Measurements from ENCODE around the gene PCDHGC5. TPM values are rescaled to one million over a fixed set of nuclear protein-coding genes. Genes with fewer than 3 reads are reported as not detected.

The PCDHGC5 gene
- total RNA-seq, 3 donors from 2014 or later: 0.61 to 2.6 (median 0.89) TPM

- no peaks in the 10 kb centered on the region for H3K9me3 ChIP-seq
- peaks cover 3% of the 10 kb centered on the region for H3K4me1 ChIP-seq (ENCODE audit: low read depth)
- no peak overlapping the region for H3K4me3 ChIP-seq
- no peak for DNase-seq
- intact Hi-C loops (cut with DNase I, micrococcal nuclease): no loop called here
- no peak for TF ChIP-seq CTCF (IDR thresholded peaks at IDR 0.05)
- ATAC-seq: no peak
- no peaks in the 10 kb centered on the region for H3K36me3 ChIP-seq (ENCODE audit: low read depth)
These were observed 7.2 kb downstream of the PCDHGC5 start for GRCh38 chr5:141496038-141496437.

GRCh38 chr5:141501761-141502160 is 12.9 kb downstream of the PCDHGC5 start:
- ATAC-seq (no peak), DNase-seq (no peak)
- intact Hi-C loops (cut with DNase I, micrococcal nuclease): no loop called here
- H3K9me3 ChIP-seq: no peaks in the 10 kb centered on the region
- no peak for TF ChIP-seq CTCF (IDR thresholded peaks at IDR 0.05)
- no peaks in the 10 kb centered on the region for H3K4me1 ChIP-seq (ENCODE audit: low read depth)
- no peaks in the 10 kb centered on the region for H3K36me3 ChIP-seq (ENCODE audit: low read depth)
- no peak overlapping the region for H3K4me3 ChIP-seq

- no peak for TF ChIP-seq CTCF (IDR thresholded peaks at IDR 0.05)
- Histone ChIP-seq H3K4me1 (ENCODE audit: low read depth) (no peaks in the 10 kb centered on the region), H3K9me3 (no peaks in the 10 kb centered on the region), H3K36me3 (ENCODE audit: low read depth) (no peaks in the 10 kb centered on the region), H3K4me3 (no peak overlapping the region)
- ATAC-seq (no peak), DNase-seq (no peak)
- intact Hi-C loops (cut with DNase I, micrococcal nuclease): no loop called here
These were observed 14.8 kb downstream of the PCDHGC5 start for GRCh38 chr5:141503681-141504080.

GRCh38 chr5:141504216-141504615 is 15.3 kb downstream of the PCDHGC5 start:
- intact Hi-C loops (cut with DNase I, micrococcal nuclease): no loop called here
- TF ChIP-seq CTCF (IDR thresholded peaks at IDR 0.05): no peak
- no peaks in the 10 kb centered on the region for H3K4me1 ChIP-seq (ENCODE audit: low read depth)
- H3K36me3 ChIP-seq (ENCODE audit: low read depth): no peaks in the 10 kb centered on the region
- ATAC-seq: no peak
- DNase-seq: no peak
- no peaks in the 10 kb centered on the region for H3K9me3 ChIP-seq
- H3K4me3 ChIP-seq: no peak overlapping the region

GRCh38 chr5:141506381-141507155 is 17.7 kb downstream of the PCDHGC5 start:
- intact Hi-C loops (cut with DNase I, micrococcal nuclease): no loop called here
- TF ChIP-seq CTCF (IDR thresholded peaks at IDR 0.05): no peak
- ATAC-seq: no peak

More at GRCh38 chr5:141506381-141507155, 17.7 kb downstream of the PCDHGC5 start:
- Histone ChIP-seq H3K9me3 (no peaks in the 10 kb centered on the region), H3K4me1 (ENCODE audit: low read depth) (no peaks in the 10 kb centered on the region), H3K4me3 (no peak overlapping the region), H3K36me3 (ENCODE audit: low read depth) (no peaks in the 10 kb centered on the region)
- no peak for DNase-seq
